ENCODE data around the gene RHO. TPM values are rescaled to one million over a fixed set of nuclear protein-coding genes. Genes with fewer than 3 reads are reported as not detected.

The RHO gene
- total RNA-seq, 4 donors from 2014 or later = not detected

GRCh38 chr3:129518038-129518561, 10.3 kb upstream of the RHO start:
- no CpG with 5 or more reads among the region's 8 CpGs for WGBS, 2 donors (ENCODE audit: low coverage in 1 of 2)
- no peak for ATAC-seq

GRCh38 chr3:129518581-129518980, 9.9 kb upstream of the RHO start:
- no peaks in the 10 kb centered on the region for H3K4me1 ChIP-seq
- no CpG with 5 or more reads among the region's 8 CpGs for WGBS, 2 donors (ENCODE audit: low coverage in 1 of 2)
- H3K9me3 ChIP-seq = no peaks in the 10 kb centered on the region
- TF ChIP-seq POLR2A (IDR thresholded peaks at IDR 0.05) = no peak
- TF ChIP-seq CTCF (IDR thresholded peaks at IDR 0.05) = no peak
- no peak for TF ChIP-seq EP300 (IDR thresholded peaks at IDR 0.05)
- no peak for TF ChIP-seq POLR2AphosphoS5 (IDR thresholded peaks at IDR 0.05)
- ATAC-seq = no peak
- H3K4me3 ChIP-seq = no peak overlapping the region
- no peak overlapping the region for H3K27ac ChIP-seq
- peaks cover 0 to 69% of the 10 kb centered on the region in 2 donors for H3K36me3 ChIP-seq
- no peaks in the 10 kb centered on the region for H3K27me3 ChIP-seq

More at GRCh38 chr3:129518038-129518561, 10.3 kb upstream of the RHO start:
- Histone ChIP-seq H3K9me3 (no peaks in the 10 kb centered on the region), H3K4me1 (no peaks in the 10 kb centered on the region), H3K27me3 (no peaks in the 10 kb centered on the region), H3K4me3 (no peak overlapping the region), H3K27ac (no peak overlapping the region), H3K36me3 (peaks cover 0 to 74% of the 10 kb centered on the region in 2 donors)
- TF ChIP-seq POLR2AphosphoS5 (IDR thresholded peaks at IDR 0.05) (no peak), CTCF (IDR thresholded peaks at IDR 0.05) (no peak), EP300 (IDR thresholded peaks at IDR 0.05) (no peak), POLR2A (IDR thresholded peaks at IDR 0.05) (no peak)

GRCh38 chr3:129519449-129519848, 9.0 kb upstream of the RHO start:
- WGBS, 2 donors (ENCODE audit: low coverage in 1 of 2) = 100% methylated on average over 5 of the region's 10 CpGs; no CpG with 5 or more reads in 1 of the 2 donors
- no peaks in the 10 kb centered on the region for H3K4me1 ChIP-seq
- TF ChIP-seq EP300 (IDR thresholded peaks at IDR 0.05) (no peak), POLR2AphosphoS5 (IDR thresholded peaks at IDR 0.05) (no peak), CTCF (IDR thresholded peaks at IDR 0.05) (no peak)
- no peak for ATAC-seq
- H3K4me3 ChIP-seq = no peak overlapping the region
- H3K36me3 ChIP-seq = peaks cover 0 to 61% of the 10 kb centered on the region in 2 donors
- no peaks in the 10 kb centered on the region for H3K27me3 ChIP-seq
- no peak overlapping the region for H3K27ac ChIP-seq
- H3K9me3 ChIP-seq = no peaks in the 10 kb centered on the region

- Histone ChIP-seq H3K4me3 (no peak overlapping the region), H3K27me3 (no peaks in the 10 kb centered on the region), H3K27ac (no peak overlapping the region), H3K36me3 (peaks cover 0 to 54% of the 10 kb centered on the region in 2 donors), H3K9me3 (no peaks in the 10 kb centered on the region), H3K4me1 (no peaks in the 10 kb centered on the region)
- TF ChIP-seq EP300 (IDR thresholded peaks at IDR 0.05) (no peak), POLR2A (IDR thresholded peaks at IDR 0.05) (no peak), CTCF (IDR thresholded peaks at IDR 0.05) (no peak), POLR2AphosphoS5 (IDR thresholded peaks at IDR 0.05) (no peak)
- ATAC-seq = no peak
- 85 to 88% methylated on average over 5 to 11 of the region's 15 CpGs for WGBS, 2 donors (ENCODE audit: low coverage in 1 of 2)
These were observed 8.3 kb upstream of the RHO start for GRCh38 chr3:129519896-129520715.

GRCh38 chr3:129520960-129521359, 7.5 kb upstream of the RHO start:
- Histone ChIP-seq H3K36me3 (peaks cover 0 to 45% of the 10 kb centered on the region in 2 donors), H3K4me3 (no peak overlapping the region), H3K27ac (no peak overlapping the region), H3K27me3 (no peaks in the 10 kb centered on the region), H3K9me3 (no peaks in the 10 kb centered on the region), H3K4me1 (no peaks in the 10 kb centered on the region)
- TF ChIP-seq POLR2A (IDR thresholded peaks at IDR 0.05) (no peak), EP300 (IDR thresholded peaks at IDR 0.05) (no peak), CTCF (IDR thresholded peaks at IDR 0.05) (no peak), POLR2AphosphoS5 (IDR thresholded peaks at IDR 0.05) (no peak)
- no peak for ATAC-seq
- WGBS, 2 donors (ENCODE audit: low coverage in 1 of 2) = no CpG with 5 or more reads among the region's 4 CpGs

Measured in gastroesophageal sphincter (tissue), 4 donors.